Measurements from ENCODE around the gene DCDC1. TPM values are rescaled to one million over a fixed set of nuclear protein-coding genes. Genes with fewer than 3 reads are reported as not detected.

Gene DCDC1
- total RNA-seq, 1 experiment from 2014 or later, result 0.22 TPM

DNA sequence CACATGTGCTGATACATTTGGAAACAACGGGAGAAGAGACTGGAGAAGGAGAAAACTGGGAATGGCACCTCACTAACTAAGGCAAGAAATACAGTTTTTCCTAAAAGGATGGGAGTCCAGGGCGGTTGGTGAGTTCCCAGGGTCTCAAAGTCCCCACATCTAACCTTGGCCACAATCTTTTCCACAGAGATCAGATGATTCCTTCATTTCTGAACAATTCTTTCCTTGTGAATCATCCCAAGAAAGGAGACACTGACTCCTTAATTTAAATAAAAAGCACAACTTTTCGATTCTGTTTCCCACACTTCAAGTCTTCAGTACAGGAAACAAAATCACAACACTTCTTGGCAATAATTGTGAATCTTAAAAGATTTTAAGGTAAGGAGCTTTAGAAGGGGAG is 384.7 kb downstream of the DCDC1 start:
- CTCF ChIA-PET, result no interaction called here
- Mint-ChIP-seq H3K4me1 (peaks cover 9% of the 10 kb centered on the region), H3K9me3 (peaks cover 6% of the 10 kb centered on the region; the same call in 1 of the 2 replicates), H3K36me3 (no peaks in the 10 kb centered on the region), H3K27me3 (ENCODE audit: low read depth) (no peaks in the 10 kb centered on the region), H3K27ac (no peak overlapping the region), H3K4me3 (no peak overlapping the region)
- ATAC-seq (no peak), DNase-seq (ENCODE audit: low spot score) (no peak)
- no peak for TF ChIP-seq RELA (CRISPR knock-in tag; IDR thresholded peaks at IDR 0.05; ENCODE audit: borderline replicate concordance)
- TF ChIP-seq, protein P1, sequence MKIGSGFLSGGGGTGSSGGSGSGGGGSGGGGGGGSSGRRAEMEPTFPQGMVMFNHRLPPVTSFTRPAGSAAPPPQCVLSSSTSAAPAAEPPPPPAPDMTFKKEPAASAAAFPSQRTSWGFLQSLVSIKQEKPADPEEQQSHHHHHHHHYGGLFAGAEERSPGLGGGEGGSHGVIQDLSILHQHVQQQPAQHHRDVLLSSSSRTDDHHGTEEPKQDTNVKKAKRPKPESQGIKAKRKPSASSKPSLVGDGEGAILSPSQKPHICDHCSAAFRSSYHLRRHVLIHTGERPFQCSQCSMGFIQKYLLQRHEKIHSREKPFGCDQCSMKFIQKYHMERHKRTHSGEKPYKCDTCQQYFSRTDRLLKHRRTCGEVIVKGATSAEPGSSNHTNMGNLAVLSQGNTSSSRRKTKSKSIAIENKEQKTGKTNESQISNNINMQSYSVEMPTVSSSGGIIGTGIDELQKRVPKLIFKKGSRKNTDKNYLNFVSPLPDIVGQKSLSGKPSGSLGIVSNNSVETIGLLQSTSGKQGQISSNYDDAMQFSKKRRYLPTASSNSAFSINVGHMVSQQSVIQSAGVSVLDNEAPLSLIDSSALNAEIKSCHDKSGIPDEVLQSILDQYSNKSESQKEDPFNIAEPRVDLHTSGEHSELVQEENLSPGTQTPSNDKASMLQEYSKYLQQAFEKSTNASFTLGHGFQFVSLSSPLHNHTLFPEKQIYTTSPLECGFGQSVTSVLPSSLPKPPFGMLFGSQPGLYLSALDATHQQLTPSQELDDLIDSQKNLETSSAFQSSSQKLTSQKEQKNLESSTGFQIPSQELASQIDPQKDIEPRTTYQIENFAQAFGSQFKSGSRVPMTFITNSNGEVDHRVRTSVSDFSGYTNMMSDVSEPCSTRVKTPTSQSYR (CRISPR knock-in tag; IDR thresholded peaks at IDR 0.05), result no peak
- POLR2A ChIA-PET, result no interaction called here

DNA sequence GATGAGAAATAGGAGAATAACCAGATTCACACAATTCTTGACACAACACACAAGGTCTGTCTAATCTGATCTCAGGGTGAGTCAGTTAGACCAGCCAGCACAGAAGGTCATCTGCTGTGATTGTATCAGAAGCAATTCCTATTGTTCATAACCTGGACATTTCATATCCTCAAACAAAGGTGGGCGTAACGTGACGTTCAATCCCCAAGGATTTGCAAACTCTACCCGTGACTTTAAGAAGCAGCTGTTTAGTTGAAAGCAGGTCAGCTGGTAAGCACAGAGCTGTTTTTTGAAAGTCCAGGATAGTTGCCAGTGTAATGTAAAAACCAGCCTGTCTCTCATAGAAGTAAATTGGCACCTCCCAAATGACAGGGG is 385.1 kb downstream of the DCDC1 start:
- ATAC-seq (no peak), DNase-seq (ENCODE audit: low spot score) (no peak)
- Mint-ChIP-seq H3K27ac (peak overlapping the region; percentile 82; the same call in 1 of the 2 replicates), H3K4me1 (peaks cover 9% of the 10 kb centered on the region), H3K9me3 (peaks cover 6% of the 10 kb centered on the region; the same call in 1 of the 2 replicates), H3K36me3 (no peaks in the 10 kb centered on the region), H3K4me3 (no peak overlapping the region), H3K27me3 (ENCODE audit: low read depth) (no peaks in the 10 kb centered on the region)
- ChIA-PET CTCF (no interaction called here), POLR2A (no interaction called here)
- TF ChIP-seq, protein P2, sequence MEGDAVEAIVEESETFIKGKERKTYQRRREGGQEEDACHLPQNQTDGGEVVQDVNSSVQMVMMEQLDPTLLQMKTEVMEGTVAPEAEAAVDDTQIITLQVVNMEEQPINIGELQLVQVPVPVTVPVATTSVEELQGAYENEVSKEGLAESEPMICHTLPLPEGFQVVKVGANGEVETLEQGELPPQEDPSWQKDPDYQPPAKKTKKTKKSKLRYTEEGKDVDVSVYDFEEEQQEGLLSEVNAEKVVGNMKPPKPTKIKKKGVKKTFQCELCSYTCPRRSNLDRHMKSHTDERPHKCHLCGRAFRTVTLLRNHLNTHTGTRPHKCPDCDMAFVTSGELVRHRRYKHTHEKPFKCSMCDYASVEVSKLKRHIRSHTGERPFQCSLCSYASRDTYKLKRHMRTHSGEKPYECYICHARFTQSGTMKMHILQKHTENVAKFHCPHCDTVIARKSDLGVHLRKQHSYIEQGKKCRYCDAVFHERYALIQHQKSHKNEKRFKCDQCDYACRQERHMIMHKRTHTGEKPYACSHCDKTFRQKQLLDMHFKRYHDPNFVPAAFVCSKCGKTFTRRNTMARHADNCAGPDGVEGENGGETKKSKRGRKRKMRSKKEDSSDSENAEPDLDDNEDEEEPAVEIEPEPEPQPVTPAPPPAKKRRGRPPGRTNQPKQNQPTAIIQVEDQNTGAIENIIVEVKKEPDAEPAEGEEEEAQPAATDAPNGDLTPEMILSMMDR (IDR thresholded peaks at IDR 0.05), result no peak
- TF ChIP-seq, protein P3, sequence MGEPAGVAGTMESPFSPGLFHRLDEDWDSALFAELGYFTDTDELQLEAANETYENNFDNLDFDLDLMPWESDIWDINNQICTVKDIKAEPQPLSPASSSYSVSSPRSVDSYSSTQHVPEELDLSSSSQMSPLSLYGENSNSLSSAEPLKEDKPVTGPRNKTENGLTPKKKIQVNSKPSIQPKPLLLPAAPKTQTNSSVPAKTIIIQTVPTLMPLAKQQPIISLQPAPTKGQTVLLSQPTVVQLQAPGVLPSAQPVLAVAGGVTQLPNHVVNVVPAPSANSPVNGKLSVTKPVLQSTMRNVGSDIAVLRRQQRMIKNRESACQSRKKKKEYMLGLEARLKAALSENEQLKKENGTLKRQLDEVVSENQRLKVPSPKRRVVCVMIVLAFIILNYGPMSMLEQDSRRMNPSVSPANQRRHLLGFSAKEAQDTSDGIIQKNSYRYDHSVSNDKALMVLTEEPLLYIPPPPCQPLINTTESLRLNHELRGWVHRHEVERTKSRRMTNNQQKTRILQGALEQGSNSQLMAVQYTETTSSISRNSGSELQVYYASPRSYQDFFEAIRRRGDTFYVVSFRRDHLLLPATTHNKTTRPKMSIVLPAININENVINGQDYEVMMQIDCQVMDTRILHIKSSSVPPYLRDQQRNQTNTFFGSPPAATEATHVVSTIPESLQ (CRISPR knock-in tag; IDR thresholded peaks at IDR 0.05), result no peak
- TF ChIP-seq JAZF1 (CRISPR knock-in tag; IDR thresholded peaks at IDR 0.05) (no peak), ATF1 (CRISPR knock-in tag; IDR thresholded peaks at IDR 0.05) (no peak), FOXK1 (CRISPR knock-in tag; IDR thresholded peaks at IDR 0.05) (no peak), CREB1 (CRISPR knock-in tag; IDR thresholded peaks at IDR 0.05) (no peak), RORB (CRISPR knock-in tag; IDR thresholded peaks at IDR 0.05) (no peak), ZNF317 (CRISPR knock-in tag; IDR thresholded peaks at IDR 0.05; ENCODE audit: borderline replicate concordance, low read depth) (no peak)
- TF ChIP-seq, protein P4, sequence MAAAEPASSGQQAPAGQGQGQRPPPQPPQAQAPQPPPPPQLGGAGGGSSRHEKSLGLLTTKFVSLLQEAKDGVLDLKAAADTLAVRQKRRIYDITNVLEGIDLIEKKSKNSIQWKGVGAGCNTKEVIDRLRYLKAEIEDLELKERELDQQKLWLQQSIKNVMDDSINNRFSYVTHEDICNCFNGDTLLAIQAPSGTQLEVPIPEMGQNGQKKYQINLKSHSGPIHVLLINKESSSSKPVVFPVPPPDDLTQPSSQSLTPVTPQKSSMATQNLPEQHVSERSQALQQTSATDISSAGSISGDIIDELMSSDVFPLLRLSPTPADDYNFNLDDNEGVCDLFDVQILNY (CRISPR knock-in tag; IDR thresholded peaks at IDR 0.05), result no peak

DNA sequence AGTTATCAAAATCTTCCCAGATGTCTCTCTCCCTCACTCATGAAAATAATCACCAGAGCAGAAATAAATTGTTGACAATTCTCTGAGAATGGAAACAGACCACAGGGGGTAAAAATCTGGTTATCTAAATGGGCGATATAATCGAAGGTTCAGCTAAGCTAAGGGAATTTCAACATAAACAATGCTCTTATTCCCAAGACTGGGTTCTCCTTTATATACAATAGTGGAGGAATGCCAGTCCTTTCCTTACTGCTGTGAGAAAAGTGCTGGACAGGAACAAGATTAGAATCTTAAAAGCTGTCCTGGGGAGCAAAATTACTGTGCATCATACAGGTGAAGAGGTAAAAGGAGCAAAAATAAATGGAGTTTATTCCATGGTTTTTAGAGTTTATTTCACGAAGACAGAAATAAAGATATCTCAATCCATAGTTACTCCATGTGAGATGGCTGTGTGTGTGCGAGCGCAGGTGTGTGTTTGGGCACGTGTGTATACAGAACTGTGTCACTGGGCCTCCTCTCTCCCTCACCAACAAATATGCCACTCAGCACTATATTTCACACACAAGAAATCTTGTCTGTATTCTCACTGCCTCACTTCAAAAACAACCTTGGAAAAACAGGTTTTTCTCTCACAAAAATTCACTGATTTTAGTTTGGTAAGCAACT is 385.6 kb downstream of the DCDC1 start:
- Mint-ChIP-seq H3K4me1 (peaks cover 9% of the 10 kb centered on the region), H3K4me3 (no peak overlapping the region), H3K9me3 (peaks cover 6% of the 10 kb centered on the region; the same call in 1 of the 2 replicates), H3K27ac (peak overlapping the region; percentile 82; the same call in 1 of the 2 replicates), H3K27me3 (ENCODE audit: low read depth) (no peaks in the 10 kb centered on the region), H3K36me3 (no peaks in the 10 kb centered on the region)
- TF ChIP-seq, protein P5, sequence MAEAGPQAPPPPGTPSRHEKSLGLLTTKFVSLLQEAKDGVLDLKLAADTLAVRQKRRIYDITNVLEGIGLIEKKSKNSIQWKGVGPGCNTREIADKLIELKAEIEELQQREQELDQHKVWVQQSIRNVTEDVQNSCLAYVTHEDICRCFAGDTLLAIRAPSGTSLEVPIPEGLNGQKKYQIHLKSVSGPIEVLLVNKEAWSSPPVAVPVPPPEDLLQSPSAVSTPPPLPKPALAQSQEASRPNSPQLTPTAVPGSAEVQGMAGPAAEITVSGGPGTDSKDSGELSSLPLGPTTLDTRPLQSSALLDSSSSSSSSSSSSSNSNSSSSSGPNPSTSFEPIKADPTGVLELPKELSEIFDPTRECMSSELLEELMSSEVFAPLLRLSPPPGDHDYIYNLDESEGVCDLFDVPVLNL (CRISPR knock-in tag; IDR thresholded peaks at IDR 0.05; ENCODE audit: borderline replicate concordance, low read depth), result no peak
- TF ChIP-seq, protein P6, sequence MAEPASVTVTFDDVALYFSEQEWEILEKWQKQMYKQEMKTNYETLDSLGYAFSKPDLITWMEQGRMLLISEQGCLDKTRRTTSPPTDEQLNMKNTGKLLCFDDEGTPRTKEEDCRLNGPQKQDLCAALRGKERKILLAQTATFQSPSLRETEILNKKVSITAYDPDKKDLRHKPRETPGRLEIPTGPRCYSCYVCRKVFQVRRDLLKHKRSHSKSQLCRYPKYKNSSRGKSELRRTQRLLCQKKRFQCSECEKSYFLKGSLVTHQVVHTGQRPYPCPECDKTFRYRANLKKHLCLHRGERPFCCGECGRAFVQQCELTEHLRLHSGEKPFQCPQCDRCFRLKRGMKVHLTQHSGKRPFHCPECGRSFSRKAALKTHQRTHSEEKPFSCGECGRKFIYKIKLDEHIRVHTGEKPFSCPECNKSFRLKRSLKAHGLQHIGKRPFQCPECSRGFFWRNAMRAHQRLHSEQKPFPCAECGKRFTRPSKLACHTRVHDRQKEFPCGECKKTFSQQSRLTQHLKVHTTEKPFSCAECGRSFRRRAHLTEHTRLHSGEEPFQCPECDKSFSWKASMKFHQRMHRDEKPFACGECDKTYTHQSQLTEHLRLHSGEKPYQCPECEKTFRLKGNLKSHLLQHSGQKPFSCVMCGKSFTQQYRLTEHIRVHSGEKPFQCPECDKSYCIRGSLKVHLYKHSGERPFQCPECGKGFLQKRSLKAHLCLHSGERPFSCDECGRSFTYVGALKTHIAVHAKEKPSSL (CRISPR knock-in tag; conservative IDR thresholded peaks at IDR 0.05), result no peak
- TF ChIP-seq ZNF317 (CRISPR knock-in tag; IDR thresholded peaks at IDR 0.05; ENCODE audit: borderline replicate concordance, low read depth) (no peak), GABPB1 (CRISPR knock-in tag; IDR thresholded peaks at IDR 0.05) (no peak), OVOL2 (CRISPR knock-in tag; IDR thresholded peaks at IDR 0.05; ENCODE audit: borderline replicate concordance) (no peak), NFYB (CRISPR knock-in tag; conservative IDR thresholded peaks at IDR 0.05; ENCODE audit: low read depth) (no peak), FOXK1 (CRISPR knock-in tag; IDR thresholded peaks at IDR 0.05) (no peak), IRF2 (CRISPR knock-in tag; IDR thresholded peaks at IDR 0.05; ENCODE audit: borderline replicate concordance, low read depth) (no peak), GTF2I (CRISPR knock-in tag; conservative IDR thresholded peaks at IDR 0.05) (no peak), ZBTB21 (CRISPR knock-in tag; IDR thresholded peaks at IDR 0.05; ENCODE audit: borderline replicate concordance) (no peak)
- ATAC-seq, result no peak
- ChIA-PET POLR2A (no interaction called here), CTCF (no interaction called here)
- DNase-seq (ENCODE audit: low spot score), result no peak

Measured in WTC11 (cell line).